HFFc6 (cell line): Measurements from ENCODE around the gene DTNB. TPM values are rescaled to one million over a fixed set of nuclear protein-coding genes. Genes with fewer than 3 reads are reported as not detected.
"Not testable (repeated sequence)": the region's sequence is repeated elsewhere in the genome, so short reads cannot be mapped to it uniquely, and the experiment has no call there.

Source experiments
- DNase-seq: peaks from one replicate; pipeline ENCODE4 v3.0.0-alpha.2; 2018
- H3K27ac Mint-ChIP-seq: 2 replicates; pipeline ENCODE4 v1.8.0; 2020; ENCODE audit warnings: mild to moderate bottlenecking, mixed read lengths
- H3K27me3 Mint-ChIP-seq: 2 replicates; pipeline ENCODE4 v1.8.0; 2021; ENCODE audit warnings: mild to moderate bottlenecking, moderate library complexity, mixed read lengths; ENCODE audit not compliant: insufficient read depth
- H3K36me3 Mint-ChIP-seq: 2 replicates; pipeline ENCODE4 v1.8.0; 2021; ENCODE audit warnings: low read depth, mixed read lengths
- H3K4me1 Mint-ChIP-seq: 2 replicates; pipeline ENCODE4 v1.8.0; 2020; ENCODE audit warnings: low read depth, mixed read lengths
- H3K4me3 Mint-ChIP-seq: 2 replicates; pipeline ENCODE4 v1.8.0; 2020; ENCODE audit warnings: mild to moderate bottlenecking, moderate library complexity, mixed read lengths
- H3K9me3 Mint-ChIP-seq: 2 replicates; pipeline ENCODE4 v1.8.0; 2020; ENCODE audit warnings: mild to moderate bottlenecking, mixed read lengths
- CTCF ChIP-seq: fragments of 200-600 bp; sonication (generic); IDR thresholded peaks from 2 replicates; pipeline ENCODE4 v1.5.0; 2021; ENCODE audit warnings: antibody characterized with exemption, mild to moderate bottlenecking
- total RNA-seq, 6 experiments: library from RNA; stranded (reverse); fragmentation: NEBNext Ultra II Directional; extraction: Animal tissue kit (Norgen Biotek cat#: 25700); gene quantifications; 2 replicates in 1 of 6; 3 replicates in 5 of 6; pipeline ENCODE4 v1.2.3, GENCODE V29; 2021

The DTNB gene
- total RNA-seq, 6 experiments from 2014 or later, result 4.2 to 6.2 (median 4.7) TPM

- no peaks in the 10 kb centered on the region for H3K36me3 Mint-ChIP-seq
Measured at GRCh38 chr2:25711675-25712354, 38.4 kb upstream of the DTNB start.

GRCh38 chr2:25710750-25711149, 37.4 kb upstream of the DTNB start:
- no peak overlapping the region for H3K4me3 Mint-ChIP-seq
- H3K27ac Mint-ChIP-seq, result no peak overlapping the region
- H3K4me1 Mint-ChIP-seq, result peaks cover 6% of the 10 kb centered on the region; the same call in 1 of the 2 replicates
- no peak for TF ChIP-seq CTCF
- peaks cover 19% of the 10 kb centered on the region for H3K27me3 Mint-ChIP-seq
- DNase-seq, result no peak
- no peaks in the 10 kb centered on the region for H3K36me3 Mint-ChIP-seq
- H3K9me3 Mint-ChIP-seq, result no peaks in the 10 kb centered on the region

More at GRCh38 chr2:25711675-25712354, 38.4 kb upstream of the DTNB start:
- no peak for TF ChIP-seq CTCF
- Mint-ChIP-seq H3K27ac (no peak overlapping the region), H3K27me3 (peaks cover 17% of the 10 kb centered on the region), H3K9me3 (no peaks in the 10 kb centered on the region), H3K4me3 (no peak overlapping the region; the same call in 1 of the 2 replicates), H3K4me1 (peaks cover 6% of the 10 kb centered on the region; the same call in 1 of the 2 replicates)
- no peak for DNase-seq

GRCh38 chr2:25709349-25709748, 36.0 kb upstream of the DTNB start:
- no peak for DNase-seq
- TF ChIP-seq CTCF, result no peak
- H3K9me3 Mint-ChIP-seq, result no peaks in the 10 kb centered on the region
- H3K4me3 Mint-ChIP-seq, result no peak overlapping the region
- H3K27me3 Mint-ChIP-seq, result peaks cover 18% of the 10 kb centered on the region
- H3K4me1 Mint-ChIP-seq, result peaks cover 6% of the 10 kb centered on the region; the same call in 1 of the 2 replicates
- H3K36me3 Mint-ChIP-seq, result no peaks in the 10 kb centered on the region
- no peak overlapping the region for H3K27ac Mint-ChIP-seq

GRCh38 chr2:25707927-25708590, 34.7 kb upstream of the DTNB start:
- no peak for DNase-seq
- TF ChIP-seq CTCF, result no peak
- no peak overlapping the region for H3K4me3 Mint-ChIP-seq

GRCh38 chr2:25705575-25705974, 32.2 kb upstream of the DTNB start:
- H3K27ac Mint-ChIP-seq, H3K4me3 Mint-ChIP-seq, H3K9me3 Mint-ChIP-seq, H3K4me1 Mint-ChIP-seq, H3K36me3 Mint-ChIP-seq, DNase-seq: not testable (repeated sequence)
- peaks cover 21% of the 10 kb centered on the region for H3K27me3 Mint-ChIP-seq

More at GRCh38 chr2:25707927-25708590, 34.7 kb upstream of the DTNB start:
- no peaks in the 10 kb centered on the region for H3K36me3 Mint-ChIP-seq
- no peak overlapping the region for H3K27ac Mint-ChIP-seq
- H3K27me3 Mint-ChIP-seq, result peaks cover 18% of the 10 kb centered on the region
- peaks cover 6% of the 10 kb centered on the region; the same call in 1 of the 2 replicates for H3K4me1 Mint-ChIP-seq
- no peaks in the 10 kb centered on the region for H3K9me3 Mint-ChIP-seq

- no peak overlapping the region for H3K27ac Mint-ChIP-seq
- H3K4me1 Mint-ChIP-seq, result no peaks in the 10 kb centered on the region
- no peak overlapping the region for H3K4me3 Mint-ChIP-seq
- H3K36me3 Mint-ChIP-seq, result no peaks in the 10 kb centered on the region
- no peak for DNase-seq
- peaks cover 13% of the 10 kb centered on the region for H3K27me3 Mint-ChIP-seq
- no peak for TF ChIP-seq CTCF
- no peaks in the 10 kb centered on the region for H3K9me3 Mint-ChIP-seq
Measured at GRCh38 chr2:25701801-25702200, 28.4 kb upstream of the DTNB start.
